ENCODE measurements around the gene KCNN3. TPM values are rescaled to one million over a fixed set of nuclear protein-coding genes. Genes with fewer than 3 reads are reported as not detected.

Gene KCNN3
- total and polyA plus RNA-seq, 2 donors (not counting 1 experiment from before 2014, with no cell fraction given), result 0.17 to 0.82 TPM

DNA sequence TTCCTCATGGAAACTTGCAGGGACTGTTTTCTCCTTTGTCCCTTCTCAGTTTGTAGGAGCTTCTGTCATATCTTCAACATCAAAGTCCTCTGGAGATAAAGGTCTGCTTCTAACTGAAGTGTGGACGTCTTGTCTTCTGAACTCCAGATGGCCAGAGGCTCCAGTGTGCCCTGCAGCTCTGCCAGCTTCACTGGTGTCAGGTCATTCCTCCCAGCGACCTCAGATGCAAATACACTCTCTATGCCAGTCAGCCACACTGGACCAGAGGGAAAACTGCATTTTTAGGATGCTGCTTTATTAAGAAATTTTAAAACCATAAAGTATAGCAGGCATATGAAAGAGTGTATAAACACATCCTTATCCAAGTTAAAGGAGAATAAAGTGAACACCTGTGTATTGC, 183.6 kb downstream of the KCNN3 start:
- no peak for TF ChIP-seq EZH2 (IDR thresholded peaks at IDR 0.05; ENCODE audit: borderline replicate concordance, insufficient read depth, low read depth, low read length, poor library complexity, severe bottlenecking)
- TF ChIP-seq, protein P1, sequence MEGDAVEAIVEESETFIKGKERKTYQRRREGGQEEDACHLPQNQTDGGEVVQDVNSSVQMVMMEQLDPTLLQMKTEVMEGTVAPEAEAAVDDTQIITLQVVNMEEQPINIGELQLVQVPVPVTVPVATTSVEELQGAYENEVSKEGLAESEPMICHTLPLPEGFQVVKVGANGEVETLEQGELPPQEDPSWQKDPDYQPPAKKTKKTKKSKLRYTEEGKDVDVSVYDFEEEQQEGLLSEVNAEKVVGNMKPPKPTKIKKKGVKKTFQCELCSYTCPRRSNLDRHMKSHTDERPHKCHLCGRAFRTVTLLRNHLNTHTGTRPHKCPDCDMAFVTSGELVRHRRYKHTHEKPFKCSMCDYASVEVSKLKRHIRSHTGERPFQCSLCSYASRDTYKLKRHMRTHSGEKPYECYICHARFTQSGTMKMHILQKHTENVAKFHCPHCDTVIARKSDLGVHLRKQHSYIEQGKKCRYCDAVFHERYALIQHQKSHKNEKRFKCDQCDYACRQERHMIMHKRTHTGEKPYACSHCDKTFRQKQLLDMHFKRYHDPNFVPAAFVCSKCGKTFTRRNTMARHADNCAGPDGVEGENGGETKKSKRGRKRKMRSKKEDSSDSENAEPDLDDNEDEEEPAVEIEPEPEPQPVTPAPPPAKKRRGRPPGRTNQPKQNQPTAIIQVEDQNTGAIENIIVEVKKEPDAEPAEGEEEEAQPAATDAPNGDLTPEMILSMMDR (IDR thresholded peaks at IDR 0.05), result no peak
- Histone ChIP-seq H3K4me2 (replicated peaks; ENCODE audit: low read depth, low read length, poor library complexity, severe bottlenecking) (no peak overlapping the region), H3K4me3 (ENCODE audit: control extremely low read depth in 1 of 5, extremely low read depth in 1 of 5, insufficient read depth in 1 of 5, low read depth in 2 of 5, low read length in 4 of 5) (no peak overlapping the region), H3K27ac (ENCODE audit: low read length in 2 of 2) (no peak overlapping the region), H3K36me3 (replicated peaks in 1 of 2; ENCODE audit: control extremely low read depth in 1 of 2, control insufficient read depth in 1 of 2, extremely low read depth in 1 of 2, insufficient read depth in 2 of 2, low read length in 1 of 2) (no peaks in the 10 kb centered on the region), H3K27me3 (replicated peaks in 1 of 4; ENCODE audit: control extremely low read depth in 1 of 4, control insufficient read depth in 3 of 4, insufficient read depth in 4 of 4, low read length in 3 of 4) (peaks cover 0 to 8% (median 0%) of the 10 kb centered on the region in 4 experiments), H2AFZ (ENCODE audit: insufficient read depth, low read depth, low read length, poor library complexity, severe bottlenecking) (no peak overlapping the region), H3K9ac (ENCODE audit: low read length) (no peak overlapping the region), H4K20me1 (ENCODE audit: control insufficient read depth, insufficient read depth, low read length, poor library complexity, severe bottlenecking) (no peaks in the 10 kb centered on the region), H3K79me2 (ENCODE audit: control insufficient read depth, insufficient read depth, low read length) (no peaks in the 10 kb centered on the region), H3K4me1 (ENCODE audit: control insufficient read depth in 2 of 2, insufficient read depth in 2 of 2, low read length in 2 of 2) (no peaks in the 10 kb centered on the region), H3K9me3 (ENCODE audit: control extremely low read depth in 1 of 3, control insufficient read depth in 2 of 3, insufficient read depth in 1 of 3, low read length in 2 of 3) (no peaks in the 10 kb centered on the region)
- no peak for ATAC-seq (ENCODE audit: low read depth)
- Mint-ChIP-seq H3K27me3 (peaks cover 32% of the 10 kb centered on the region), H3K4me1 (no peaks in the 10 kb centered on the region), H3K27ac (no peak overlapping the region), H3K4me3 (no peak overlapping the region), H3K9me3 (ENCODE audit: insufficient read depth) (no peaks in the 10 kb centered on the region)
- ChIA-PET CTCF (no interaction called here), POLR2A (interaction anchor here (0.7 kb wide), 1 partner anchor 204 kb away, joined by 3 read pairs; no protein-coding TSS in a partner anchor)
- 83% methylated on average over 1 of the region's 2 CpGs for WGBS (ENCODE audit: insufficient coverage)
- intact Hi-C loops (cut with micrococcal nuclease), result no loop called here
- DNase-seq, result no peak

DNA sequence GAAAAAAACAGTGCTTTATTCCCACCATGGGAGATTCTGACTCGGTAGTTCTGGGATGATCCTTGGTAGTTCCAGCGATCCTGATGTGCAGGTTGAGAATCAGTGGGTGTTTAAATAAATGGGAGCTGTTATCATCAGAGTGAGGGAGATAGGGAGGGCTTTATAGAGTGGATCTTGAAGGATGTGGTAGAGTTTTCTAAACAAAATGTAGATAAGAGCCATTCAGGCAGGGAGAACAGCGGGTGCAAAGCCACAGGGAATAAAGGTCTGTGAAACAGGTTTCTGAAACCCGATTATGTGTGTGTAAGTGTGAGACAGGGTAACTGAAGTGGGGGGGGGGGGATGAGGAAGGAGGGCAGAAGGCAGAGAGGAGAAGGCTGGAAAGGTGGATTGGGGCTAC, 186.3 kb downstream of the KCNN3 start:
- Histone ChIP-seq H3K4me2 (replicated peaks; ENCODE audit: low read depth, low read length, poor library complexity, severe bottlenecking) (no peak overlapping the region), H3K9ac (ENCODE audit: low read length) (no peak overlapping the region), H3K27ac (ENCODE audit: low read length in 2 of 2) (no peak overlapping the region), H3K4me3 (ENCODE audit: control extremely low read depth in 1 of 5, extremely low read depth in 1 of 5, insufficient read depth in 1 of 5, low read depth in 2 of 5, low read length in 4 of 5) (no peak overlapping the region), H3K79me2 (ENCODE audit: control insufficient read depth, insufficient read depth, low read length) (no peaks in the 10 kb centered on the region), H3K9me3 (ENCODE audit: control extremely low read depth in 1 of 3, control insufficient read depth in 2 of 3, insufficient read depth in 1 of 3, low read length in 2 of 3) (peaks cover 0 to 1% (median 0%) of the 10 kb centered on the region in 3 donors), H3K36me3 (replicated peaks in 1 of 2; ENCODE audit: control extremely low read depth in 1 of 2, control insufficient read depth in 1 of 2, extremely low read depth in 1 of 2, insufficient read depth in 2 of 2, low read length in 1 of 2) (no peaks in the 10 kb centered on the region), H4K20me1 (ENCODE audit: control insufficient read depth, insufficient read depth, low read length, poor library complexity, severe bottlenecking) (no peaks in the 10 kb centered on the region), H3K27me3 (replicated peaks in 1 of 4; ENCODE audit: control extremely low read depth in 1 of 4, control insufficient read depth in 3 of 4, insufficient read depth in 4 of 4, low read length in 3 of 4) (peaks cover 0 to 8% (median 0%) of the 10 kb centered on the region in 4 experiments), H3K4me1 (ENCODE audit: control insufficient read depth in 2 of 2, insufficient read depth in 2 of 2, low read length in 2 of 2) (no peaks in the 10 kb centered on the region), H2AFZ (ENCODE audit: insufficient read depth, low read depth, low read length, poor library complexity, severe bottlenecking) (no peak overlapping the region)
- ChIA-PET CTCF (no interaction called here), POLR2A (no interaction called here)
- H3K27ac Mint-ChIP-seq, result no peak overlapping the region
- H3K27me3 Mint-ChIP-seq, result peaks cover 29% of the 10 kb centered on the region
- 78% methylated on average over 3 of the region's 4 CpGs for WGBS (ENCODE audit: insufficient coverage)
- H3K9me3 Mint-ChIP-seq (ENCODE audit: insufficient read depth), result no peaks in the 10 kb centered on the region
- DNase-seq (no peak), ATAC-seq (ENCODE audit: low read depth) (no peak)
- no peaks in the 10 kb centered on the region for H3K4me1 Mint-ChIP-seq
- no peak overlapping the region for H3K4me3 Mint-ChIP-seq
- TF ChIP-seq, protein P1 (IDR thresholded peaks at IDR 0.05), result no peak
- TF ChIP-seq EZH2 (IDR thresholded peaks at IDR 0.05; ENCODE audit: borderline replicate concordance, insufficient read depth, low read depth, low read length, poor library complexity, severe bottlenecking), result no peak
- intact Hi-C loops (cut with micrococcal nuclease), result no loop called here

All from B cell (primary cell).